ENCODE results near the gene CRISPLD2.

Gene CRISPLD2

GRCh38 chr16:84957792-84958191 is 138.0 kb downstream of the CRISPLD2 start:
- DNase-seq (ENCODE audit: low spot score) = no peak
